GM18505 (cell line): ENCODE results near the gene SMIM15.

ENCODE experiments used
- ATAC-seq: cut with Tn5 transposase; IDR thresholded peaks from one replicate; pipeline ENCODE4 v1.9.1; 2021; ENCODE audit not compliant: unreplicated experiment
- POLR2A ChIP-seq: IDR thresholded peaks from 4 replicates; pipeline ENCODE4 v1.6.1; 2011; ENCODE audit warnings: borderline replicate concordance; ENCODE audit not compliant: insufficient read depth, insufficient read length; ENCODE audit errors: extremely low read depth

SMIM15 gene

DNA sequence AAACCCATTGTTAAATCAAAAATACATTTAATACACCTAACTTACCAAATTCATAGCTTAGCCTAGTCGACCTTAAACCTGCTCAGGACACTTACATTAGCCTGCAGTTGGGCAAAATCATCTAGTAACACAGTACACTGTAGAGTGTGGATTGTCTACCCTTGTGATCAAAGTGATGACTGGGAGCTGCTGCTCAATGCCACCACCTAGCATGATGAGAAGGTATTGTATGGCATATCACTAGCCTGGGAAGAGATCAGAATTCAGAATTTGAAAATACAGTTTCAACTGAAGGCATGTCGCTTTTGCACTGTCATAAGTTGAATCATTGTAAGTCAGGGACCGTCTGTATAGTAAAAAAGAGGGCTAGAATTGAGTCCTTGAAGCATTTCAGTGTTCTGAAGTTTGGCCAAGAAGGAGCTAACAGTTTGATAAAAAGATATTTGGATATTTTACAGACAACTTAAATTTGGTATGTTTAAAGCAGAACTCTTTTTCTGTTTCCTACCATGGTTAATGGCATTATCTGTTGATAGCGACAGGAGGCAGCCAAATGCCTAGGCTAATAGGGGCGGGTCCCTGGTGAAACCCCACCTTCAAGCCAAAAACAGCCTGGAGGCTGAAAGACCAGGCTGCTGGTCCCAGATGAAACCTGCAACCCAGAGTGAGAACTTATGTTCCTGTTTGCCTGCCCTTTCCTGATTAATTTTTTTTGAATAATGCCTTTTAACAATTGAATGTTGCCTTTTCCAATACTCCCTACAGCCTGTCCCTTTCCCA lies 23.0 kb downstream of the SMIM15 start:
- no peak for TF ChIP-seq POLR2A
- no peak for ATAC-seq

DNA sequence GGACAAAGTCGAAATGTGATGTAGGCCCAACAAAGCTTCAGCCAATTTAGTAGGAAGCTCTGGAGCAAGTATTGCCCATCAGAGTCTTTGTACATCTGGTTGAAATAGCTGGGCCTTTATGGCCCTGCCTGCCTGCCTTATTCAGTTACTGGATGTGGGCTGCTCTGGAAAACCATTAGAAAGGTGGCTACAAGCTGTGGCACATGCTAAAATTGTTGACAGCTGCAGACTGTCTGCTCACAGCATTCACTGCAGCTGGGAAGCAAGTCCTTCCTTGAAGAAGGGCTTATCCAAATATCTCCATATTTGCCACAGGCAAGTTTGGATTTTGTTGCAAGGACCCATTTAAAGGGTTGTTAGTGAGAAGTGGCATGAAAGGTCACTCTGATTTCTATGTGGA lies 24.4 kb downstream of the SMIM15 start:
- no peak for TF ChIP-seq POLR2A
- ATAC-seq: no peak

DNA sequence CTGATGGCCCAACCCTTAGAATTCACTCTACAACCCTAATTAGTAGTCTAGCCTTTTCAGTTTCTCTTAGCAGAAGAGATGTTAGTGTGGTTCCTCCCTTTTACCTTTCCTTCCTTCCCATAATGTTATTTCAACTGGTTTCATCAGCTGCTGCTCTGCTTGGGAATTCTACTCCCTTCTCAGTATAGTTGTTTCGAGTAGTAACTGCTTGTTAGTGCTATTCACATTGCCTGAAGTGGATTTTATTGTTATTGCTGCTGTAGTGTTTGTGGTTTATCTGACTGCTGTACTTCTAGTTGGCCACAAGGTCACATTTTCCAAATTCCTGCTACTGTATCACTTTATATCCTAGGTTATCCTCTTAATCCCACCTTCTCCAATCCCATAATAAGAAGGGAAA lies 29.7 kb downstream of the SMIM15 start:
- no peak for TF ChIP-seq POLR2A
- ATAC-seq: no peak

DNA sequence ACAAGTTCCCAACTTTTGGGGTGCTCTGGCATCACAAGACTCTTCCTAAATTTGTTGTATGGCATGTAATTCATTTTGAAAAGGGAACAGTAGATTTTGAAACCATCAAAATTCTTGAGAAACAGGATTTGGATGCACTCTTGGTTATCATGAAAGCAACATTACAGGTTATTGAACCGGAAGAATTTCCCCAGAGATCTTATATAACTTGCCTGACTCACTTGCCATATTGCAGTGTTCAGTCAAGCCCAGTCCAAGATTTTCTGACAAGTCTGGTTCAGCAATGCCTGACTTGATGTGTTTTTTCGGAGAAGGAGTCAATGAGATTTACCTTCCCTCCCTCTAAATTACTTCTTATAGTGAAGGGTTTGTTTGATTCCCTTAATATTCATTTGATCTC lies 32.0 kb downstream of the SMIM15 start:
- ATAC-seq: no peak
- no peak for TF ChIP-seq POLR2A

GRCh38 chr5:61123145-61123544 lies 39.1 kb downstream of the SMIM15 start:
- no peak for ATAC-seq

GRCh38 chr5:61120534-61120933 lies 41.7 kb downstream of the SMIM15 start:
- no peak for TF ChIP-seq POLR2A
- ATAC-seq: no peak

More at GRCh38 chr5:61123145-61123544, 39.1 kb downstream of the SMIM15 start:
- TF ChIP-seq POLR2A: no peak

- no peak for TF ChIP-seq POLR2A
- ATAC-seq: no peak
These were observed 43.2 kb downstream of the SMIM15 start for GRCh38 chr5:61119066-61119465.

DNA sequence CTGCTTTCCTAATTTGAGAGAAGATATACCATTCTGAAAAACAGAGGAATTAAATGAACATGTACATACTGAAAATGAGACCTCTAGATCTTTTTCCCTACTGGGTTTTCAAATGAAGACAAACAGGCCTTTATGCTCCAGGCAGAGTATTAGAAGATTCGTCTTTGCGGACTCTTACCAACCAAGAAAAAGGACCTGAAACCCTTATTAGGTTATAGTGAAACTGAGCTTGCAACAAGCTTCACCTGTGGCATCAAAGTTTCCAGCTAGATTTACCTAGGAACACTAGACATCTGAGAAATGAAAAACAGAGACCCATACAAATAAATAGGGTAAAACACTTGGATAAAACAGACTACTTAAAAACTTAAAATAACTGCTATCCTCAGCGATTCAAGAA lies 46.3 kb downstream of the SMIM15 start:
- no peak for ATAC-seq
- no peak for TF ChIP-seq POLR2A

GRCh38 chr5:61114441-61114840 lies 47.8 kb downstream of the SMIM15 start:
- ATAC-seq: no peak
- TF ChIP-seq POLR2A: no peak
